Progenitor cell of endocrine pancreas (in vitro differentiated cells): ENCODE data around the gene ASIC1. TPM values are rescaled to one million over a fixed set of nuclear protein-coding genes. Genes with fewer than 3 reads are reported as not detected.
A peak's percentile ranks its signal among the peaks of the same experiment; 100 is the strongest.

Experiments
- DNase-seq: peaks from one replicate; pipeline ENCODE4 v3.0.0; 2021; ENCODE audit warnings: low spot score; ENCODE audit not compliant: unreplicated experiment
- H3K27ac Mint-ChIP-seq: 2 replicates; pipeline ENCODE4 v1.8.0; 2021; ENCODE audit warnings: mild to moderate bottlenecking, moderate library complexity, mixed read lengths
- H3K27me3 Mint-ChIP-seq: 2 replicates; pipeline ENCODE4 v1.8.0; 2021; ENCODE audit warnings: mixed read lengths
- H3K36me3 Mint-ChIP-seq: 2 replicates; pipeline ENCODE4 v1.8.0; 2022; ENCODE audit warnings: mixed read lengths; ENCODE audit not compliant: insufficient read depth
- H3K4me1 Mint-ChIP-seq: 2 replicates; pipeline ENCODE4 v1.8.0; 2021; ENCODE audit warnings: low read depth, mixed read lengths
- H3K4me3 Mint-ChIP-seq: 2 replicates; pipeline ENCODE4 v1.8.0; 2021; ENCODE audit warnings: low read depth, mild to moderate bottlenecking, moderate library complexity, mixed read lengths
- H3K9me3 Mint-ChIP-seq: 2 replicates; pipeline ENCODE4 v1.8.0; 2021; ENCODE audit warnings: low read depth, mixed read lengths
- total RNA-seq: library from RNA; stranded (reverse); gene quantifications from 2 replicates; pipeline ENCODE4 v1.2.1, GENCODE V29; 2021
- TF ChIP-seq, protein P1 (sequence below): fragments of 200-600 bp; sonication (generic); IDR thresholded peaks from one replicate; pipeline ENCODE4 v1.5.0; 2021; ENCODE audit warnings: antibody characterized with exemption, mild to moderate bottlenecking; ENCODE audit not compliant: unreplicated experiment

Gene ASIC1
- total RNA-seq, 1 donor from 2014 or later: 5.2 TPM

DNA sequence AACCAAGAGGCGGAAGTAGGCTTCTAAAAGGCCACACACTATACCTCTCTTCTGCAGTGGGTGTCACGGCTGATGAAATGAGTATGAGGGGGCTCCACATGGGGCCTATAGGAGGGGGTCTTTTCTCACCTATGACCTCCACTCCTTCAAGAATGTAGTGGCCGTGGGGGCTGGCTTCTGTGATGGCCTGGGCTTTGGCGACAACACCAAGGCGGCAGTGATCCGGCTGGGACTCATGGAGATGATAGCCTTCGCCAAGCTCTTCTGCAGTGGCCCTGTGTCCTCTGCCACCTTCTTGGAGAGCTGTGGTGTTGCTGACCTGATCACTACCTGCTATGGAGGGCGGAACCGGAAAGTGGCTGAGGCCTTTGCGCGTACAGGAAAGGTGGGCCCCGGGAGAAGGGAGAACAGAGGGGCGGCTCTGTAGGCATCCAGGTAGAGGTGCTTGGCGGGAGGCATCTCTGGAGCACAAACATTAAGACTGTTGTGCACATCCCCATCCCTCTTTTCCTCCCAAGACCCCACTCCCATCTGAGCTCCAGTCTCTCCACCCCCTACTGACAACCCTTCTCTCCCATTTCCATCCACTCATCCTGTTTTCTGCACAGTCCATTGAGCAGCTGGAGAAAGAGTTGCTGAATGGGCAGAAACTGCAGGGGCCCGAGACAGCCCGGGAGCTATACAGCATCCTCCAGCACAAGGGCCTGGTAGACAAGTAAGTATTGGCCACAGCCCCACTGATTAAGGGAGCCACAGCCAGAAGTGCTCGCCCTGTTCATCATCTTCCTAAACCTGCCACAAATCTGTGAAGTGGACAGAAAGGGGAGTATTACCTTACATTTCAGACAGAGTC lies 50.2 kb downstream of the ASIC1 start:
- H3K36me3 Mint-ChIP-seq: no peaks in the 10 kb centered on the region
- no peak overlapping the region for H3K4me3 Mint-ChIP-seq
- TF ChIP-seq, protein P1, sequence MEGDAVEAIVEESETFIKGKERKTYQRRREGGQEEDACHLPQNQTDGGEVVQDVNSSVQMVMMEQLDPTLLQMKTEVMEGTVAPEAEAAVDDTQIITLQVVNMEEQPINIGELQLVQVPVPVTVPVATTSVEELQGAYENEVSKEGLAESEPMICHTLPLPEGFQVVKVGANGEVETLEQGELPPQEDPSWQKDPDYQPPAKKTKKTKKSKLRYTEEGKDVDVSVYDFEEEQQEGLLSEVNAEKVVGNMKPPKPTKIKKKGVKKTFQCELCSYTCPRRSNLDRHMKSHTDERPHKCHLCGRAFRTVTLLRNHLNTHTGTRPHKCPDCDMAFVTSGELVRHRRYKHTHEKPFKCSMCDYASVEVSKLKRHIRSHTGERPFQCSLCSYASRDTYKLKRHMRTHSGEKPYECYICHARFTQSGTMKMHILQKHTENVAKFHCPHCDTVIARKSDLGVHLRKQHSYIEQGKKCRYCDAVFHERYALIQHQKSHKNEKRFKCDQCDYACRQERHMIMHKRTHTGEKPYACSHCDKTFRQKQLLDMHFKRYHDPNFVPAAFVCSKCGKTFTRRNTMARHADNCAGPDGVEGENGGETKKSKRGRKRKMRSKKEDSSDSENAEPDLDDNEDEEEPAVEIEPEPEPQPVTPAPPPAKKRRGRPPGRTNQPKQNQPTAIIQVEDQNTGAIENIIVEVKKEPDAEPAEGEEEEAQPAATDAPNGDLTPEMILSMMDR: no peak
- peaks cover 7% of the 10 kb centered on the region for H3K27me3 Mint-ChIP-seq
- H3K27ac Mint-ChIP-seq: no peak overlapping the region
- no peaks in the 10 kb centered on the region for H3K9me3 Mint-ChIP-seq
- H3K4me1 Mint-ChIP-seq: peaks cover 28% of the 10 kb centered on the region
- DNase-seq: no peak

- H3K4me3 Mint-ChIP-seq: no peak overlapping the region
- no peak for DNase-seq
- TF ChIP-seq, protein P1: no peak
- no peak overlapping the region for H3K27ac Mint-ChIP-seq
- no peaks in the 10 kb centered on the region for H3K9me3 Mint-ChIP-seq
- peaks cover 19% of the 10 kb centered on the region for H3K4me1 Mint-ChIP-seq
- H3K27me3 Mint-ChIP-seq: peaks cover 5% of the 10 kb centered on the region
- no peaks in the 10 kb centered on the region for H3K36me3 Mint-ChIP-seq
Observed at GRCh38 chr12:50109319-50109718, 51.9 kb downstream of the ASIC1 start.

DNA sequence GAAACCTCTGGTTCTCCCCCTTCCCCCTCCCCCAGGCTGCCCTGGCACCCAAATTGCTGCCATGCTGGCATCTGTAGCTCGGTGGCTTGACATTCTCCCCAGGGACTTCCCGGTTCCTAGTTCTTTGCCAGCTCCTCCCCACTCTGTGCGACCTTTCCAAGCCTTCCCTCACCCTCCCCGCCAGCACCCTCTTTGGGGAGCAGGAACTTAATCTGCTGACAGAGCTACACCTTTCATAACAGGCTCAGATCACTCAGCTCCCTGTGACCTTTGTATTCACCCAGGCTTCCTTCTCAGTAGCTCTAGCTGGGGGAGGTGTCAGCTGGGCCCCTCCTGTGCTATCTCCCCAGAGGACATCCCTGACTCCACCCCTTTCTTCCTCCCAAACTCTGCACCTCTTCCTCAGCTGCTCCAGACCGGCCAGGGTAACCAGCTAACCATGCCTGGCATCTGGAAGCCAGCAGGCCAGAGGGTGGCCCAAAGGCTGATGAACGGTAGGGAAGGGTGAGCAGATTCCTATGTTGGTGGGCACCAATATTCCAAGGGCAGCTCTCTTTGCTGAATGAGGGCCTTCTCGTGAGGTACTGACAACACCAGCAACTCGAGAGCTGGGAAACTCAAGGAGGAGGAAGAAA lies 52.8 kb downstream of the ASIC1 start:
- Mint-ChIP-seq H3K27ac (peak overlapping the region; percentile 82), H3K36me3 (no peaks in the 10 kb centered on the region), H3K9me3 (no peaks in the 10 kb centered on the region), H3K4me3 (no peak overlapping the region), H3K4me1 (peaks cover 16% of the 10 kb centered on the region), H3K27me3 (peaks cover 5% of the 10 kb centered on the region)
- DNase-seq: no peak
- TF ChIP-seq, protein P1: no peak

DNA sequence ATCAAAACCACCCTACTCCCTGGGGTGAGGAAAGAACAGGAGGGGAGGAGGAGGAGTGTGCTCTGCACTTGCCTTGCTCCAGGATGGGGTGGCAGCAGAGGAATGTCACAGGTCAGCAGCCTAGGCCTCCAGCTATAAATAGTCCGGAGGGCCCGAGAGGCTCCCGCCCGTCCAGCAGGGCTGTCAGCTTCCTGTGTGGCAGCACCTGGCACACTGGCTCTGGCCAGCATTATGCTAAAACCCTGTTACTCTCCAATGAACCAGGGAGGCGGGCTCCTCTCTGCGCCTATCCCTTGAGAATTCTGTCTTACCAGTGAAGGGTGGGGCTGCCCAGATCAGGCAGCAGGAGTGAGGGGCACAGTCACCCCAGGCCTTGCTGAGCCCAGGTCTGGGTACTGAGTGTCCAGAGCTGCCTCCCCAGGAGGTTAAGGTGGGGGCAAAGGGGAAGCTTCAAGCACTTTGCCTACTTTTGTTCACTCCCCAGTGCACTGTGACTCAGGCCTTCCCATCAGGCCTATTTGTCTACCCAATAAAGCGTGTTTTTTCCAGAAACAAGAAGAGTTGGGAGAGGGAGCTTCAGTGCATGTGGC lies 53.5 kb downstream of the ASIC1 start:
- peak overlapping the region; percentile 51 for H3K27ac Mint-ChIP-seq
- H3K4me1 Mint-ChIP-seq: peaks cover 16% of the 10 kb centered on the region
- H3K36me3 Mint-ChIP-seq: peaks cover 1% of the 10 kb centered on the region
- H3K27me3 Mint-ChIP-seq: peaks cover 2% of the 10 kb centered on the region
- TF ChIP-seq, protein P1: no peak
- DNase-seq: no peak
- H3K9me3 Mint-ChIP-seq: no peaks in the 10 kb centered on the region
- no peak overlapping the region for H3K4me3 Mint-ChIP-seq

- no peak overlapping the region for H3K27ac Mint-ChIP-seq
- H3K4me3 Mint-ChIP-seq: peak overlapping the region; percentile 99
- H3K27me3 Mint-ChIP-seq: no peaks in the 10 kb centered on the region
- peaks cover 2% of the 10 kb centered on the region for H3K36me3 Mint-ChIP-seq
- TF ChIP-seq, protein P1: no peak
- DNase-seq: no peak
- H3K4me1 Mint-ChIP-seq: peaks cover 16% of the 10 kb centered on the region
- H3K9me3 Mint-ChIP-seq: no peaks in the 10 kb centered on the region
Observed at GRCh38 chr12:50111395-50111692, 53.9 kb downstream of the ASIC1 start.
